Stimulated activated CD4-positive, alpha-beta T cell treated with anti-CD3 and anti-CD28 coated beads, Interleukin-12 subunit alpha, Interleukin-12 subunit beta, amount 100 ng/mL, for 24 hours (primary cell): Measurements from ENCODE around the gene LYSMD2.
A peak's percentile ranks its signal among the peaks of the same experiment; 100 is the strongest.

Experiments
- DNase-seq, 2 experiments: peaks; one replicate each; pipeline ENCODE4 v3.0.0-alpha.2; 2020; ENCODE audit warnings: low read depth in 2 of 2

Gene LYSMD2

DNA sequence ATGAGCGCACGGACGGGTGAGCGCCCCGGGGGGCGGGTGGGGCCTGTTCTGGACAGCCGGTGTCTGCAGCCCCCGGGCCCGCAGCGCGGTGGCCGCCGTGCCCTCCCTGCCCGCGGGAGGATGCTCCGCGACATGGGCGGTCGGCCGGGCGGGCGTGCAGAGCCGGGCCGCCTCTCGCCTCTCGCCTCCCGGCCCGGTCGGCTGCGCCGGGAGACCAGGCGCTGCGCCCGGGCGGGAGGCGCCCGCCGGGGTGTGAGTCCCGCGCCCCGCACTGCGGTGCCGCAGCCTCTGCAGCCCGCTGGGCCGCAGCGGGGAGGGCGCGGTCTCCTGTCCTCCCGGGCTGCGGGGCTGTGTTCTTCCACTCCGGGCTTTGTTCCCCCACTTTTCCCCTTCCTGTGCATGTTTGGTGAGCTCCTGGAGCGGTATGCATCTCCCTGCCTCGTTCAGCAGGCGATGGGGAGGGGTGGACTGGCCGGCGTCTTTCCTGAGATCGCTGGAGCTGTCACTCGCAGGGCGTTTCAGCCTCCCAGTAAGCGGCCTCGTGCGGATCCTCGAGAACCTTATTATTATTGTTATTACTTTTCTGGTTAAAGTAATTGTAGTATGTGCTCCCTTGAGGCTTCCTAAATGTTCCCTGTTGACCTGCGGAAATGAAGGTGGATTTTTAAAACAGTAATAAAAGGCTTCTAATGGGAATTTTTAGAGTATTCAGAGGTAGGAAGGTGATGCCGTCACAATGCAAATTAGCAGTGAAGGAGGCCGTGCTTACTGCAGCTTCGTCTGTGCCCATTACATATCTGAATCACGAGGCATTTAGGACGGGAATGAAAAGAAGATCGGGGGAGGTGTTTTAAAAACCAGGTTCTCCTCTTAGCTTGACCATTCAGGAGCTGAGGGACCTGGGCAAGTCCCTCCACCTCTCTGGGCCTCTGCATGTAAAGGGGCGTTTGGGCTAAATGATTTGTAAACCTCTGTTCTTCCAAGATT lies 14.5 kb upstream of the LYSMD2 start:
- no peak for DNase-seq

DNA sequence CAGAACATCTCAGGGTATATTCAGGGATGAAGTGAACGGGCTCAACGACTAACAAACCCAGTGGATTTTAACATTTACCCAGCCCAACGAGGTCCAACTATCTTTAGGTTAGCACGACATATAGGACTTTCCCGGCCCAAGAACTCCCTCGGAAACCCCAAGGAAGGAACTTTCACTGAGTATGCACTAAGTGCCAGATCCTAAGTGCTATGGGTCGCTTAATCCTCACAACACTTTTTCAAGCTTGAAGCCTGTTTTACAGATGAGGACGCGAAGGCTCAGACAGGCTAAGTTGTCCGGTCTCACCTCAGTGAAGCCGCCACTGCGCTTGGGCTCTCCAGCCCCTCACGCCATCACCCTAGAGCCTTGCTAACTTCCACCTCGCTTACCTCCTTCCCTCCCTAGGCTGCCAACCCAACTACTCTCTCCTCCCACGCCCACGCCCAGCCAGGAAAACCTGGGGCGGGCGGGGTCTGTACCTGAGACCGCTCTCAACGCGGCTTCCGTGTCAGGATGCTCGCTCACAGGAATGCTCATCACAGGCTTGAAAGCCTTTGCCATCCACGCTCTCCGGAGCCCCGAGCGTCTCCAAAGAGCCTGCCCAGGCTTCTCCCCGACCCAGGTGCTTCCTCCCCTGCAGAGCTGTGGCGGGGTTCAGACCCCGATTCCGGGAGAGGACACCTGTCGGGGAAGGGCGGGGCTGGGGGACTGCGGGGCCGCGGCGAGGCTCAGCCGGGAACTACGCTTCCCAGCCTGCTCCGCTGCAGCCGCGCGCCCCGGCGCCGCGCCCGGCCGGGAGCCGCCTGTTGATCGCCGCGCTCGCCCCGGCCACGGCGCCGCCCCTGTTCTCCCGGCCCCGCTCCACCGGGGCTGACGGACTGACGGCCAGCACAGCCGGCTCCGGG lies 13.6 kb upstream of the LYSMD2 start, which contains the start of gene TMOD2:
TSS of gene TMOD2 (plus strand) at position 806 of the 905 bp plus-strand sequence. CDS start 14,845 bp downstream, outside the sequence.
- peak in 1 of 2 experiments; percentile 44 for DNase-seq

GRCh38 chr15:51750186-51750585 lies 12.7 kb upstream of the LYSMD2 start:
- DNase-seq = no peak

DNA sequence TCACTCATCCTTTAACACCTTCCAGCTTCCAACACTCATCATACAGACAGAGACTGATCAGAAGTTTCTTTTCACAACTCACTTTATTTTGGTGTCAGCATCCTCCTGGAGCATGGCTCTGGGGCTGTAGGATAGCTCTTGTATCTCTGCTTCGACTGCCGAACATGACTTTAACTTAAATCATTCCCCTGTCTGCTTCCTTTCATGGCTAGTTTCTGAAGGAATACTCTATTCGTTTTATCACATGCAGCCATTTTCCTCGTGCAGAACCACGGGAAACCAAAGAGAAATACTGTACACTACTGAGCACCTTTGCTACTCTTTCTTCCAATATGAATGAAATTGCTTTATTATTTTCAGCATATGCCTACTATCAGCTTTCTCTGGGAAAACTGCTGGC lies 11.9 kb upstream of the LYSMD2 start:
- no peak for DNase-seq

DNA sequence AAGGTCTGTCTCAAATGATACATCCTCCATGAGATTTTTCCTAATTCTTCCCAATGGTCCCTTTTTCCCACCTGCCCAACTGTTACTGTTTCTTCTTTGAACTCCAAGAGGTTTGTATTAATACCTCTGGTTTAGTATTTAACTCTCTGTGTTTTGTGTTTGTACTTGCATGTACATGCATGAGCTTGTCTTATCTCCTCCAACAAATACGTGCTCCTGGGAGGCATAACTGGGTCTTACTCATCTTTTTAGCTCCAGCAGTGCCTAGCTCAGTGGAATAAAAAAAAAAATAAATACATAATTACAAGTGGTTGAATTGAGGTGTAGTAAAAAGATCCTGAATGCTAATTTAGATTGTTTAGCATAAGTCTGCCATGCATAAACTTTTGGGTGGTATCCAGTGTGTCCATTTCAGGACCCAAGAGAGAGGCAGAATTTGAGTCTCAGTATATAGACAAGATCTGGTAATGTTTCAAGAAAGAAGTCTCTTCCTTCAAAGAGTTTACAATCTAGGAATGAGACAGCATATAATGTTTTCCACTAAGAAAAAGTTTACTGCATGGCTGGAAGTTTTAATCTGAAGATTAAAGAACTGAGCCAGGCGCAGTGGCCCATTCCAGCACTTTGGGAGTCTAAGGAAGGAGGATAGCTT lies 1.7 kb upstream of the LYSMD2 start:
- DNase-seq = no peak

GRCh38 chr15:51738553-51738952 lies 1.1 kb upstream of the LYSMD2 start:
- DNase-seq = no peak

GRCh38 chr15:51736751-51737521 lies 519 bp downstream of the LYSMD2 start:
- peak; percentile 44 to 47 for DNase-seq

DNA sequence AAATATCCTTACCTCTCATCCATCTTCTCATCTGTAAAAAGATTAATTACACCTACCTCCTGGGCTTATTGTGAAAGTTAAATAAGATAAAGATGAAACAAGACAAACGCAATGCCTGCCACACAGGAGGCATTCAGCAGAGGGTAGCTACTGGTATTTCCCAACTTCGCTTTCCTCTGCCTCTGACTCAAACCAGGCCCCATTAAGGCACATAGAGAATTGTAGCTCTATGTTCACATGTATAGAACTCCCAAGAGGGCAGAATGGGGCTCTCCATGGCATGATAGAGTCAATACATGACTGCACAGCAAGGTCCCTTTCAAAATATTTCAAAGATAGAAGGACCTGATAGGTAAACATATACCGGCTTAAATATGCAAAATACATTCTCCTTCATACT lies 1.4 kb downstream of the LYSMD2 start:
- peak in 1 of 2 experiments; percentile 8 for DNase-seq

DNA sequence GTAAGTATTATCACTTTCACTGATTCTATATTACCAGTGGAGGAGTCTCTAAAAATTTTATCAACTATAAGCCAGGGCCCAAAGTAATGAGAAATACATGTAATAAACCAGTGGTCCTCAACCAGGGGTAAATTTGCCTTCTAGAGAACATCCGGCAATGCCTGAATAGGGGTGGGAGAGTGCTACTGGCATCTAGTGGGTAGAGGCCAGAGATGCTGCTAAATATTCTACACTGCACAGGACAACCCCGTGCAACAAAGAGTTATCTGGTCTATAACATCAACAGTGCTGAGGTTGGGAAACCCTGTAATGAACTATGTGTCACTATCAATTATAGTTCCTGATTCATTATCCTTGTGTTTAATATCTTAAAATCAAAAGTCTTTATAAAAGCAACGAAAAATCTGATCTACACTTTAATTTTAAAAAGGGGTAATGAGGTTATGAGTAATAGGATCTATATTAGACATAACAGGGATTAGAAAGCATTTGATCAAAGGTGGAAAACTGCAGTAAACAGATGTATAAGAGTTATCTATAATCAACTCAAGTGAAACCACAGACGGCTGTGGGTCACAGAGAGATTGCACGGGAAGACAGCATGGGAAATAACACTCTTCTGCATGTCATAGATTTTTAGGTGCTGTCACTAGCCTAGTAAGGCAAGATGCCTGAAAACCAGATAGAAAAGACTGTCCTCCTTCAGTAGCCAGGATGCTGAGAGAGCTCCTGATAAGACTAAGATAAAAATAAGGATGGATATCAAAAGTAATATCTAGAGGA lies 2.0 kb downstream of the LYSMD2 start:
- peak in 1 of 2 experiments; percentile 9 for DNase-seq

DNA sequence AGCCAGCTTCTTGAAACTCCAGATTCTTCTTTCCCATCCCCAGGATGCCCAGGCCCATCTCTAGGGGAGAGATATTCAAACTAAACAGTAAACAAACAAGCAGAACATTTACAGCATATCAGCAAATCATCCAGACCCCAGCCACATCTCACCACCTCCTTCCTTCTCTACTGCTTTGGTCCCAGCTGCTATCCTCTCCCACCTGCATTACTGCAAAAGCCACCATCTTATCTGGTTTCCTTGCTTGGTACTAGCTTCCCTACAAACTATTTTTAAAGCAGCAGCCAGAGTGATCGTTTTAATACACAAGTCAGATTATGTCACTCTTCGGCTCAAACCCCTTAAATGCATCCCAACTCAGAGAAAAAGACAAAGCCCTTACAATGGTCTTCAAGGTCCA lies 4.8 kb downstream of the LYSMD2 start:
- DNase-seq = no peak

DNA sequence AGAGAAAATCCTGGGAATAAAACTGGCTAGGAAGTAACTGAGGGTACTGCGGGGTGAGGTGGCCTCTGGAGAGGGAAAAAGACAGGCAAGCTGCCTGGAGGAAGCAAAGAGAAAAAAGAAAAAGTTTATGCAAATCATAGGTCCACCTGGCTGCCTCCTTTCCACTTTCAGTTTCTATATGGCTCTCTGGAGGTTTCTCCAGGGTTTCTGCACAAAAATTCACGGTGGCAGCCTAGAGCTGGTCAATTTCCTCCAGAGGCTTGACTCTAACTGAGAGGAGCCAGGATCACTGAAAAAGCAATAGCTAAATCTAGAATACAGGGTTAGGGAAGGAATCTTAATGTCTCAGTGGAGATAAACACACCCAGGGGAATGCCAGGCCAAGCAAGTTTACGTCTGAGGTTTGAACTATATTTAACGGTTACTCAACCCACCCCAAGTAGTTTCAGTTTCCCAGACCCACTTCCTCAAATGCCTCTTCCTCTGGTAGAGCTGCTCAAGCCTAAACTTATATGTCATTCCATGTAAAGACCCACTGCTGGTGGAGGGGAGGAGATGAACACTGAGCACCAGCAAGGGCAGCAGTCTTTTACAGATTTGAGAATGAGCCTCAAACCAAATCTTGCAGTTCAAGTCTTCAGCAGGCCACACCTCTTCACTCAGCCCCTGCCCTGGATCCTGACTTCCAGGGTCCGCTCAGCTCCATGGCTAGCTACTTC lies 5.7 kb downstream of the LYSMD2 start:
- no peak for DNase-seq

GRCh38 chr15:51727141-51727897 lies 10.1 kb downstream of the LYSMD2 start:
- no peak for DNase-seq

GRCh38 chr15:51726302-51727073 lies 11.0 kb downstream of the LYSMD2 start:
- DNase-seq = peak in 1 of 2 experiments; percentile 29

- no peak for DNase-seq
Observed at GRCh38 chr15:51724673-51725072, 12.8 kb downstream of the LYSMD2 start.

GRCh38 chr15:51724199-51724598 lies 13.3 kb downstream of the LYSMD2 start:
- no peak for DNase-seq

DNA sequence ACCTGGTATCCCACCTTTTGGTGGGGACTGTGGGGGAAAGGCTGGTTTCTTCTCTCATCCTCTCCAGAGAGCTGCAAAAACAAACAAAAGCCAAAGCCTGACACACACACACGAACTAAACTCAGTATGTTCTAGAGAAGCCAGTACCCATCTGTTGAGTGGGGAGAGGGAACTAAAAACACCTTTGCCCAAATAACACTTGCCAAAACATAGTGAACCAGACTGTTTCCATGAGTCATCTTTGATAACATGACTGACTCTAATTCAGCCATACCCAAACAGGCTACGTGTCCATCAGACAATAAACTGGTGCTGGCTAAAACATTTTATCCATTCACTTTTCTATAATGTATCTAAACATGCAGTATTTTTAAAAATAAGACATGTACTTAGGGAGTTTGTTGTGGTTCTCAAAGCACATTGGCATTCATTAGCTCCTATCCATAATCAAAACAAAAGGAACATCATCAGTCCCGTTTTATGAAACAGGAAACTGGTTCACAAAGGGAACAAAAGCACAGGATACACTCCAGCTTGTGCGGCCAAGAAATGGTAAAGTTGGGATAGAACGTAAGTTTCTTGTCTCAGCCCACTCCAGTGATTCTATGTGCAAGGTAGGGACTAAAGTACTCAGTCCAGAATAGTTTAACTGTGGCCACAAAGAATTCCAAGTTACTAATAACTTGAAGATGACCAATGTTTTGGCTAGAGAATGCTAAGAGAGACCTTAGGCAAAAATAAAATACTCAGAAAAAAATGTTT lies 16.1 kb downstream of the LYSMD2 start:
- no peak for DNase-seq
